Posterior cingulate gyrus (tissue), 11 donors: ENCODE results near the gene PCDH17.

ENCODE experiments used
- DNase-seq, 10 donors: peaks; one replicate each; pipeline versions ENCODE4 v3.0.0 to v3.0.0-alpha.2; 2020 to 2021; ENCODE audit warnings: mixed read lengths in 3 of 10
- intact Hi-C: fragments of 100-400 bp; cut with DNase I; formaldehyde crosslinking; loops from one replicate; pipeline ENCODE4 v1.15.1; 2023

The PCDH17 gene

DNA sequence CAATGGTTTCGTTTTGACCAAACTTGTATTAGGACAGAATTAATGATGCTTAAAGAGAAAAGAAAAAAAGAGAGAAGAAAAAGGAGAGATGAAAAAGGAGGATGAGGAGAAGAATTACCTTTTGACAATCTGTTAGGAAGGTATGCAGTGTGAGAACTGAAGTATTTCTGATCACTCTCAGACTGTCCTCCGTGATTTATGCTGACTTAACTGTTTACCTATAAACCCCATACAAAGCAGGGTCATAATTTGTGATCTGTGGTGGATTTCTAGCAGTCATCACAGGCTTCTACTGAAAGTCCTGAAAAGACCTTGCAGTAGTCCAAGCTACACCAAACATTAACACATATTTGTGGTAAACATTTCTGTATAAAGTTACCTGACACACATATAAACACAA, 93.9 kb downstream of the PCDH17 start:
- intact Hi-C loops, result no loop called here

DNA sequence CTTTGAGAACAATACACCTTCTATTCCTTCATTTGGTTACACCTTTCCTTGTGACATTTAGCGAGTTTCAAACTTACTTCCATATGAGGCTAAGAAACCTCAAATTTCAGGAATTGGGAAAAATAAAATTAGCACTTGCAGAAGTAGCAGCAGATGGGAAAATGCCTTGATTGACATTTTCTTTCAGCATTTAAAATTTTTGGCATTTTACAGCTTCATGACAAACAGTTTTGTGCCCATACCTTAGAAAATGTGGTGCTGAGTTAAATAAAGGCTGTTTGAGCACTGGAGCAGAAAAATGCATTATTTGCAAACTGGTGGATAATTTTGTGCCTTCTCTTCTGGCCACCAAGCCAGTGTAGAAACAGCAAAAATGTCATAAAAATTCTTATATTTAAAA, 95.4 kb downstream of the PCDH17 start:
- intact Hi-C loops, result no loop called here
- DNase-seq, result no peak

More for the DNA sequence above, 93.9 kb downstream of the PCDH17 start:
- DNase-seq, result no peak

GRCh38 chr13:57734306-57734705, 102.8 kb downstream of the PCDH17 start:
- intact Hi-C loops, result no loop called here
- DNase-seq, result no peak

GRCh38 chr13:57739089-57739488, 107.5 kb downstream of the PCDH17 start:
- DNase-seq, result no peak
- intact Hi-C loops, result no loop called here

DNA sequence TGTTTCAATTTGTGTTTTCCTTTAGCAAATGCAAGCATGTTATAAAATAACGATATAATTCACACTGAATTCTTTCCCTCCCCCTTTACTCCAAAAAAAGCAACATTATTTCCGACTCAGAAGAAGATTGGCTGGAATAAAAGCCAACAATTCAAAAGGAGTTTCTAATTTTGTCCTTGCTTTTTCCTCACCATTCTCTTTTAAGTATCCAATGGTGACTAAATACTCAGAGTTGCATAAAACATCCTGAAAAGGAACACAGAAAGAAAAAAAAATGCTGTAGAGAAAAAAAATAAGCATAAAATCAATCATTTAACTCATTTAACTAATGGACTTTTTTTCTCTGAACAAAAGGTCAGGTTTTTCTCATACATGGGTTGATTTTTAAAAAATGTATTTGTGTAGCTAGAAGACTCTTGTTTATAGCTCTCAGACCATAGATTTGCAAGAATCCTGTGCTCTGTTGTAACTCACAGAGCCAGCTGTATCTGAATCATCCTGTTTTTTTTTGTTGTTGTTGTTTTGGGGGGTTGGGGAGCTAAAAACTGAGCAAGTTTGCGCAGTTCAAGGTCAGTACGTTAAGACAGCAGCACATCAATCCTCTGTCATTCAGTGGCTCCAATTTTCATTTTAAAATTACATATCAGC, 108.1 kb downstream of the PCDH17 start:
- DNase-seq, result no peak
- intact Hi-C loops, result no loop called here

DNA sequence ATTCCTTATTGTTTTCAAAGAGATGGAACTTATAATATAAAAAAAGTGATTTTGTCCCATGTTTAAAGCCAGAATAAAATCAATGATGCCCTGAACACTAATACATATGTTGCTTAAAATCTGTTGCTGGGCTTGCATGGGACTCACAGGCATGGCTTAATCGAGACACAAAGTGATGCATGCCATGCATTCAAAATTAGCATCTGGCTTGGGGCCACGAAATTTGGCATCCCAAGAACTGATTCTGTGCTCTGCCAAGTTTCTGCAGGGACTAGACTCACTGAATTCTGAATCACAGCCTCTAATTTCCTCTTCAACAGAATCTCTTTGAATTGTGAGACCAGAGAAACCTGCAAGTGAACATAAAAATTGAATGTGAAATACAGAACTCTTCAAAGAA, 109.2 kb downstream of the PCDH17 start:
- peak; percentile 35 to 90 (median 60) for DNase-seq
- intact Hi-C loops, result no loop called here

DNA sequence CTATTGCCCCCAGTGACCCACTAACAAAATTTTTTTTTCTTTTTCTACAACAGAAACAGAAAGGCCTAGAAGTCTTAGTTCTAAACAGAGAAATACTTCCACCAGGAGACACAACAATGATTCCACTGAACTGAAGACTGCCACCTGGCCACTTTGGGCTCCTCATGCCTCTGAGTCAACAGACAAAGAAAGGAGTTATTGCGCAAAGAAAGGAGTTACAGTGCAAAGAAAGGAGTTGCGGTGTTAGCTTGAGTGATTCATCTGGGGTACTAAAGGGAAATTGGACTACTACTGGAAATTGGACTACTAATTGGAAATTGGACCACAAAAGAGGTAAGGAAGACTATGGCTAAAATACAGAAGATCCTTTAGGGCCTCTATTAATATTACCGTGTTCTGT, 116.6 kb downstream of the PCDH17 start:
- DNase-seq, result no peak
- intact Hi-C loops, result no loop called here

- intact Hi-C loops, result no loop called here
Measured at GRCh38 chr13:57760951-57761350, 129.4 kb downstream of the PCDH17 start.

DNA sequence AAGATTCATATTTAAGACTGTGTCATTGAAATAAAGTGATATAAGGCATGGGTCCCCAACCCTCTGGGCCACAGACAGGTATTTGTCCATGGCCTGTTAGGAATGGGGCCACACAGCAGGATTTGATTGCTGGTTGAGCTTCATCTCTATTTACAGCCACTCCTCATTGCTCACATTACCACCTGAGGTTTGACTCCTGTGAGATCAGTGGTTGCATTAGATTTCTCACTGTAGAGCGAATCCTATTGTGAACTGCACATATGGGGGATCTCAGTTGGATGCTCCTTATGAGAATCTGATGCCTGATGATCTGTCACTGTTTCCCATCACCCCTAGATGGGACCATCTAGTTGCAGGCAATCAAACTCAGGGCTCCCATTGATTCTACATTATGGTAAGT, 132.1 kb downstream of the PCDH17 start:
- intact Hi-C loops, result no loop called here

More at GRCh38 chr13:57760951-57761350, 129.4 kb downstream of the PCDH17 start:
- DNase-seq, result no peak

More for the DNA sequence above, 132.1 kb downstream of the PCDH17 start:
- DNase-seq, result no peak
